Fibroblast of lung (primary cell): ENCODE data around the gene MYOM1. TPM values are rescaled to one million over a fixed set of nuclear protein-coding genes. Genes with fewer than 3 reads are reported as not detected.

Experiments
- DNase-seq, 2 donors: peaks; one replicate each; pipeline versions ENCODE4 v3.0.0 to v3.0.0-alpha.2; 2010; ENCODE audit warnings: low read depth in 2 of 2
- H2AFZ ChIP-seq: 2 replicates; pipeline ENCODE4 v1.5.1; 2012; ENCODE audit warnings: low read length, control low read depth, inconsistent platforms
- H3K27ac ChIP-seq: 2 replicates; pipeline ENCODE4 v1.5.1; 2011; ENCODE audit warnings: low read length, control low read depth; ENCODE audit not compliant: insufficient read depth
- H3K27me3 ChIP-seq: 2 replicates; pipeline ENCODE4 v1.5.1; 2011; ENCODE audit warnings: mild to moderate bottlenecking, low read length; ENCODE audit not compliant: control insufficient read depth, insufficient read depth
- H3K36me3 ChIP-seq: 2 replicates; pipeline ENCODE4 v1.5.1; 2011; ENCODE audit warnings: low read length; ENCODE audit not compliant: control insufficient read depth, insufficient read depth
- H3K4me1 ChIP-seq: 2 replicates; pipeline ENCODE4 v1.5.1; 2011; ENCODE audit warnings: low read length; ENCODE audit not compliant: control insufficient read depth, insufficient read depth; ENCODE audit errors: extremely low read depth
- H3K4me2 ChIP-seq: 2 replicates; pipeline ENCODE4 v1.5.1; 2011; ENCODE audit warnings: low read length, control low read depth; ENCODE audit not compliant: insufficient read depth; ENCODE audit errors: extremely low read depth
- H3K4me3 ChIP-seq, 4 experiments: fragments of 200-600 bp in 1 of 4; sonication (generic) in 1 of 4; replicated peaks in 1 of 4; 2 replicates each; pipeline ENCODE4 v1.5.1; 2011 to 2016; ENCODE audit warnings: low read length in 4 of 4, low read depth in 3 of 4, mild to moderate bottlenecking in 3 of 4, control low read depth in 2 of 4, inconsistent platforms in 1 of 4, mixed read lengths in 1 of 4; ENCODE audit not compliant: insufficient read depth in 1 of 4; ENCODE audit errors: control extremely low read depth in 1 of 4
- H3K79me2 ChIP-seq: 2 replicates; pipeline ENCODE4 v1.5.1; 2012; ENCODE audit warnings: mild to moderate bottlenecking, low read length, inconsistent platforms; ENCODE audit not compliant: control insufficient read depth, insufficient read depth
- H3K9ac ChIP-seq: 2 replicates; pipeline ENCODE4 v1.5.1; 2011; ENCODE audit warnings: mild to moderate bottlenecking, low read length, control low read depth; ENCODE audit not compliant: insufficient read depth
- H3K9me3 ChIP-seq: 2 replicates; pipeline ENCODE4 v1.5.1; 2012; ENCODE audit warnings: low read depth, low read length; ENCODE audit not compliant: control insufficient read depth, insufficient read depth
- H4K20me1 ChIP-seq: 2 replicates; pipeline ENCODE4 v1.5.1; 2011; ENCODE audit warnings: low read length; ENCODE audit not compliant: control insufficient read depth, insufficient read depth; ENCODE audit errors: extremely low read depth
- CTCF ChIP-seq, 2 donors: IDR thresholded peaks in 1 of 2; conservative IDR thresholded peaks in 1 of 2; 1 replicate in 1 of 2; 2 replicates in 1 of 2; pipeline ENCODE4 v1.5.1; 2011 to 2012; ENCODE audit warnings: low read length in 2 of 2, control low read depth in 1 of 2, inconsistent platforms in 1 of 2, low read depth in 1 of 2, mild to moderate bottlenecking in 1 of 2
- EZH2 ChIP-seq: IDR thresholded peaks from 2 replicates; pipeline ENCODE4 v1.5.1; 2012; ENCODE audit warnings: low read length, control low read depth, mild to moderate bottlenecking; ENCODE audit errors: missing control alignments
- polyA plus RNA-seq, 2 donors: library from polyadenylated mRNA; depleted of rRNA in 1 of 2; stranded (reverse) in 1 of 2; unstranded in 1 of 2; fragments of >200 nt; gene quantifications; 2 replicates each; pipeline ENCODE4 v1.2.1, GENCODE V29; 2011 to 2012; ENCODE audit warnings: missing spikeins in 1 of 2
- total RNA-seq: library from RNA; depleted of rRNA; stranded (reverse); fragments of >200 nt; gene quantifications from 2 replicates; pipeline ENCODE4 v1.2.1, GENCODE V29; 2014

Gene MYOM1
- total and polyA plus RNA-seq, 2 donors (not counting 1 experiment from before 2014, with no cell fraction given) = 0.07 to 0.83 TPM

- H3K27me3 ChIP-seq = no peaks in the 10 kb centered on the region
- H3K9me3 ChIP-seq = no peaks in the 10 kb centered on the region
- no peak for TF ChIP-seq EZH2
- TF ChIP-seq CTCF (conservative IDR thresholded peaks at IDR 0.05 in 1 of 2, IDR thresholded peaks at IDR 0.05 in 1 of 2; ENCODE audit: low read depth in 1 of 2, low read length in 2 of 2) = no peak
- H3K27ac ChIP-seq = no peak overlapping the region
- no peak overlapping the region for H2AFZ ChIP-seq
- H3K79me2 ChIP-seq = no peaks in the 10 kb centered on the region
- no peak overlapping the region for H3K4me2 ChIP-seq
- DNase-seq = peak in 1 of 2 donors; percentile 51
- H3K36me3 ChIP-seq = no peaks in the 10 kb centered on the region
- no peaks in the 10 kb centered on the region for H4K20me1 ChIP-seq
- H3K9ac ChIP-seq = no peak overlapping the region
- no peak overlapping the region for H3K4me3 ChIP-seq
- H3K4me1 ChIP-seq = no peaks in the 10 kb centered on the region
Measured at GRCh38 chr18:3132700-3133099, 87.1 kb downstream of the MYOM1 start.

GRCh38 chr18:3130344-3130743, 89.4 kb downstream of the MYOM1 start:
- TF ChIP-seq CTCF (conservative IDR thresholded peaks at IDR 0.05 in 1 of 2, IDR thresholded peaks at IDR 0.05 in 1 of 2; ENCODE audit: low read depth in 1 of 2, low read length in 2 of 2) (no peak), EZH2 (no peak)
- no peak for DNase-seq
- Histone ChIP-seq H3K4me3 (no peak overlapping the region), H3K9ac (no peak overlapping the region), H3K27ac (no peak overlapping the region), H3K79me2 (no peaks in the 10 kb centered on the region), H3K4me1 (no peaks in the 10 kb centered on the region), H3K4me2 (no peak overlapping the region), H3K9me3 (no peaks in the 10 kb centered on the region), H4K20me1 (no peaks in the 10 kb centered on the region), H3K27me3 (no peaks in the 10 kb centered on the region), H3K36me3 (no peaks in the 10 kb centered on the region), H2AFZ (no peak overlapping the region)

- H3K4me3 ChIP-seq = no peak overlapping the region
- H3K27me3 ChIP-seq = no peaks in the 10 kb centered on the region
- H3K4me2 ChIP-seq = no peak overlapping the region
- no peaks in the 10 kb centered on the region for H4K20me1 ChIP-seq
- H3K4me1 ChIP-seq = no peaks in the 10 kb centered on the region
- H3K9ac ChIP-seq = no peak overlapping the region
- DNase-seq = peak; percentile 67 to 84
- H2AFZ ChIP-seq = peak overlapping the region; percentile 1
- no peaks in the 10 kb centered on the region for H3K36me3 ChIP-seq
- H3K9me3 ChIP-seq = no peaks in the 10 kb centered on the region
- no peak overlapping the region for H3K27ac ChIP-seq
- TF ChIP-seq CTCF (conservative IDR thresholded peaks at IDR 0.05 in 1 of 2, IDR thresholded peaks at IDR 0.05 in 1 of 2; ENCODE audit: low read depth in 1 of 2, low read length in 2 of 2) (peak; percentile 92 to 96), EZH2 (no peak)
- no peaks in the 10 kb centered on the region for H3K79me2 ChIP-seq
Measured at GRCh38 chr18:3129053-3129864, 90.5 kb downstream of the MYOM1 start.
